ENCODE results near the gene SLC27A6. TPM values are rescaled to one million over a fixed set of nuclear protein-coding genes. Genes with fewer than 3 reads are reported as not detected.
A peak's percentile ranks its signal among the peaks of the same experiment; 100 is the strongest.

SLC27A6 gene
- total RNA-seq, result not detected
- long read RNA-seq, partial matches to known transcripts, result 0 of 1 reads
- long read RNA-seq, other reads (novel, unspliced or antisense), result 0 of 1 reads

- peak; percentile 62 for DNase-seq
- Histone ChIP-seq H3K27ac (no peak within 1 kb of the TSS), H3K4me3 (peak within 1 kb of the TSS; percentile 32), H3K36me3 (no peaks in the 10 kb centered on the region), H3K27me3 (peaks cover 20% of the 10 kb centered on the region), H3K9me3 (no peaks in the 10 kb centered on the region), H3K4me1 (no peaks in the 10 kb centered on the region)
- intact Hi-C loops (cut with DNase I), result no loop called here
- TF ChIP-seq CTCF (IDR thresholded peaks at IDR 0.05), result no peak
- ATAC-seq, result peak; percentile 78
Observed at GRCh38 chr5:128965011-128965637, at the start of gene SLC27A6. TSS of gene SLC27A6 (plus strand) at chr5:128965488. CDS start at chr5:128966138, 650 bp downstream.

GRCh38 chr5:128919542-128919941 lies 45.7 kb upstream of the SLC27A6 start:
- no peak for ATAC-seq
- TF ChIP-seq CTCF (IDR thresholded peaks at IDR 0.05), result no peak
- intact Hi-C loops (cut with DNase I), result no loop called here
- Histone ChIP-seq H3K27ac (no peak overlapping the region), H3K36me3 (no peaks in the 10 kb centered on the region), H3K4me1 (no peaks in the 10 kb centered on the region), H3K4me3 (no peak overlapping the region), H3K27me3 (no peaks in the 10 kb centered on the region), H3K9me3 (no peaks in the 10 kb centered on the region)
- DNase-seq, result no peak

- H3K27ac ChIP-seq, result no peak overlapping the region
- DNase-seq (no peak), ATAC-seq (no peak)
- H3K9me3 ChIP-seq, result no peaks in the 10 kb centered on the region
- intact Hi-C loops (cut with DNase I), result no loop called here
- H3K4me1 ChIP-seq, result no peaks in the 10 kb centered on the region
- no peaks in the 10 kb centered on the region for H3K36me3 ChIP-seq
- no peak overlapping the region for H3K4me3 ChIP-seq
- TF ChIP-seq CTCF (IDR thresholded peaks at IDR 0.05), result no peak
- H3K27me3 ChIP-seq, result no peaks in the 10 kb centered on the region
Observed at GRCh38 chr5:128920345-128921215, 44.7 kb upstream of the SLC27A6 start.

GRCh38 chr5:128924299-128924698 lies 41.0 kb upstream of the SLC27A6 start:
- H3K4me3 ChIP-seq, result no peak overlapping the region
- ATAC-seq, result no peak
- intact Hi-C loops (cut with DNase I), result no loop called here
- no peaks in the 10 kb centered on the region for H3K4me1 ChIP-seq
- no peak overlapping the region for H3K27ac ChIP-seq
- H3K36me3 ChIP-seq, result no peaks in the 10 kb centered on the region
- TF ChIP-seq CTCF (IDR thresholded peaks at IDR 0.05), result no peak
- H3K27me3 ChIP-seq, result no peaks in the 10 kb centered on the region
- no peaks in the 10 kb centered on the region for H3K9me3 ChIP-seq
- no peak for DNase-seq

GRCh38 chr5:128925973-128926372 lies 39.3 kb upstream of the SLC27A6 start:
- no peaks in the 10 kb centered on the region for H3K9me3 ChIP-seq
- H3K4me3 ChIP-seq, result no peak overlapping the region
- no peaks in the 10 kb centered on the region for H3K36me3 ChIP-seq
- no peak for TF ChIP-seq CTCF (IDR thresholded peaks at IDR 0.05)
- intact Hi-C loops (cut with DNase I), result no loop called here
- ATAC-seq (no peak), DNase-seq (no peak)
- H3K27me3 ChIP-seq, result no peaks in the 10 kb centered on the region
- H3K4me1 ChIP-seq, result no peaks in the 10 kb centered on the region
- H3K27ac ChIP-seq, result no peak overlapping the region

Data from upper lobe of right lung (tissue), 1 donor.